ENCODE data around the gene N4BP2L1. TPM values are rescaled to one million over a fixed set of nuclear protein-coding genes. Genes with fewer than 3 reads are reported as not detected.
A peak's percentile ranks its signal among the peaks of the same experiment; 100 is the strongest.
"Not testable (repeated sequence)": the region's sequence is repeated elsewhere in the genome, so short reads cannot be mapped to it uniquely, and the experiment has no call there.

N4BP2L1 gene
- total RNA-seq, 1 experiment from 2014 or later, result 0.15 TPM

DNA sequence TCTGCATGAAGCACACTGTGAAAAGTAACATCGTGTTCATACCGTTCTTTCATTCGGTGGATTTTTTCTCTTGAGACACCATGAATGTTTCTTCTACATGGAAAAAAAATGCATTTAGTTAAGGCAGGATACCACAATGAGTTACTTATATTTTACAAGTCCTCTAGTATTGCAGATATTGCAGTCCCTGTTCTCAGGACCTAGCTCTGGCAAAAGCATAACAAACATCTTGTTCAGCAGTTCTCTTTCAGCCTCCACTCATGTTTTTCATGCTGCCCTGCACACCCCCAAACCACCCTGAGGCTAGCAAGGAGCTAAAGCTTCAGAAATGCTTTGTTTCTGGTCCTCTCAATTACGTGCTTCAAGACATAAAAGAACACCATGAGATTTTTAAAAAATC is 24.8 kb downstream of the N4BP2L1 start:
- DNase-seq (ENCODE audit: extremely low read depth, low read depth), result no peak

- no peak for DNase-seq (ENCODE audit: extremely low read depth, low read depth)
Observed at GRCh38 chr13:32391101-32391619, 36.8 kb downstream of the N4BP2L1 start.

GRCh38 chr13:32390484-32390883 is 37.4 kb downstream of the N4BP2L1 start:
- no peak for DNase-seq (ENCODE audit: extremely low read depth, low read depth)

DNA sequence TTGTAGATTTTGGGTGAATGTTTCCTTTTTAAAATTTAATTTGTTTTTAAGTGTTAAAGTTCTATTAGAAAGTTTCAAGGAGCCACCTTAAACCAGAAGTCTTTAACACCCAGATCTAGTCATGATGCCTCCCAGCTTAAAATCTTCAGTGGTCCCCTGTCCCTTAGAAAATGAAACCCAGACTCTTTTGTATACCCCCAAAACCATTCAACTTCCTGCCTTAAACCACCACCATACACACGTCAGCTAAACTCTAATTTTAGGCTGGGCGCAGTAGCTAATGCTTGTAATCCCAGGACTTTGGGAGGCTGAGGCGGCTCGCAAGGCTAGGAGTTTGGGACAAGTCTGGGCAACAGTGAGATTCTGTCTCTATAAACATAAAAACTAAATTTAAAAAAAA is 37.9 kb downstream of the N4BP2L1 start:
- DNase-seq (ENCODE audit: extremely low read depth, low read depth), result no peak

DNA sequence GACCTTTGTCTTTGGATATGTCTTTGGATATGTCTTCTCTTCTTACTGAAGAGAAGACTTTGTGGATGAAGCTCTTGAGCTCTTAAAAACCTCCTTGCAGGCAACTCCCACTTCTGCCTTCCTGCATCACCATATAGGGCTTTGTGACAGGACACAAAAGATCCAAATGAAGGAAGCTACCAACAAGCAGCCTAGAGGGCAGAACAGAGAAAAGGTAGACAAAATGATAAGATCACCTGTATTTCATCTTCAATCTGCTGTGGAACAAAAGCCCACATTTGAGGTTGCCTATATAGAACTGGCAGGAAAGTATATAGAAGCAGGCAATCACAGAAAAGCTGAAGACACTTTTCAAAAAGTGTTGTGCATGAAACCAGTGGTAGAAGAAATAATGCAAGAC is 42.5 kb downstream of the N4BP2L1 start:
- DNase-seq (ENCODE audit: extremely low read depth, low read depth), result no peak

DNA sequence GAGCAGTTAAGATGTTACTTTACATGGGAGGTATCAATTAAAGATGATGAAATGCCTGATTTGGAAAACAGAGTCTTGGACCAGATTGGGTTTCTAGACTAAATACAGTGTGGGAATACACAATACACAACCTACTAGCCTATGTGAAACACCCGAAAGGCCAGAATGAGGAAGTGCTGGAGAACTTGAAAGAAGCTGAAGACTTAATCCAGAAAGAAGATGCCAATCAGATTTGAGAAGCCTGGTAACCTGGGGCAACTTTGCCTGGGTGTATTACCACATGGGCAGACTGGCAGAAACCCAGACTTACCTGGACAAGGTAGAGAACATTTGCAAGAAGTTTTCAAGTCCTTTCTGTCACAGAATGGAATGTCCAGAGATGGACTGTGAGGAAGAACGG is 43.2 kb downstream of the N4BP2L1 start:
- no peak for DNase-seq (ENCODE audit: extremely low read depth, low read depth)

- no peak for DNase-seq (ENCODE audit: extremely low read depth, low read depth)
Observed at GRCh38 chr13:32383836-32384618, 43.9 kb downstream of the N4BP2L1 start.

DNA sequence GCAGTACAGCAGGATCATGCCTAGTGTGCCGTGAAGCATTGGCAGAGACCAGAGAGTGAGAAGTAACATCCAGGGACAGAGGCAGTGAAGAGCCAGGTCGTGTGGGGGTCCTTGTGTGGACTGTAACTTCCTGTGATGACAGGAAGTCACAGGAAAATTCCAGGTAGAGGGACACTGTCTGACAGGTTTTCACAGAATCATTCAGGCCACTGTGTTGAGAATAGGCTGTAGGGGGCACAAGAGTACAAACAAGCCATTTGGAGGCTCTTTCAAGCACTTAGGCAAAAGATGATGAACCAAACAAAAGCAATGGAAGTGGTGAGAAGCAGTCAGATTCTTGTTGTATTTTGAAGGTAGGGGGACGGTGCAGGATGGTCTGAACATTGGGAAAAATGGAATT is 46.4 kb downstream of the N4BP2L1 start:
- DNase-seq (ENCODE audit: extremely low read depth, low read depth), result peak; percentile 1

DNA sequence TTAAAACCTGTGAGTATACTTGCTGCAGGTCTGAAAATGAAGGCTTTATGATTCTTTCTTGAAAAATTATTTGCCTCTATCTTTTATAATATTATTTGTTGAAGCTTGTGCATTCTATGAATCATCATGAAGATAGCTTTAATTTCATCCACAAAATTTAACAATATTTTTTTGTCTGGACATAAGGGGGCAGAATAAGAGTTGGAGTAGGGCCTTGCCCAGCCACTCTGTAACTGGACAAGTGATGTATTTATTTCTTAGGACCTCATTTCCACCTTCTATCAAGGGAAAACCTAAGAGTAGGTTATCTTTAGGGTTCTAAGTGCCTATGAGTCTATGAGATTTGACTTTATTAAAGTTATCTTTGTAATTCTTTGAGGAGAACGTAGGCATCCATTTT is 49.9 kb downstream of the N4BP2L1 start:
- no peak for DNase-seq (ENCODE audit: extremely low read depth, low read depth)

DNA sequence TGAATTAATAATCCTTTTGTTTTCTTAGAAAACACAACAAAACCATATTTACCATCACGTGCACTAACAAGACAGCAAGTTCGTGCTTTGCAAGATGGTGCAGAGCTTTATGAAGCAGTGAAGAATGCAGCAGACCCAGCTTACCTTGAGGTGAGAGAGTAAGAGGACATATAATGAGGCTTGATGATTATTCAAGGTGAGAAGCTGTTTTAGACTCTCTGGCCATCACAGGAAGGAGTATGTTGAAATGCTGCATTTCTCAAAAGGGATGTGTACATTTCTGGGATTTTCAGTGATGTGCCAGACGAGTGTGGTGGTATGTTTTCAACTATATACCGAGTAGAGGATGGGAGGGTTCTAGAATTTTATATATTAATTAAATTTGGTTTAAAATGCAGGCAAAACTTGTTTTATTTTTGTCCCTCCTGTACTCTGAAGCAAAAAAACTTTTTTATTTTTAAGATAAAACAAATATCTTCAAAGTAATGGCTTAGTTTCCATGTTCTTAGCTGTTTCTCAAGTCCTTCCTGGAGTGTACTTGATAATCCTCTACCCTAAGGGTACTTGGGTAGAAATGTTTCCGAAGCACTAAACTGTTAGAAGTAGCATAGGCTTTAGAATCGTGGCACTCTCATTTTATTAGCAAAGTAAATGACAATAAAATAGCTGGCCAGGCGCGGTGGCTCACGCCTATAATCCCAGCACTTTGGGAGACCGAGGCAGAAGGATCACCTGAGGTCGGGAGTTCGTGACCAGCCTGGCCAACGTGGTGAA is 51.1 kb downstream of the N4BP2L1 start:
- no peak for DNase-seq (ENCODE audit: extremely low read depth, low read depth)

DNA sequence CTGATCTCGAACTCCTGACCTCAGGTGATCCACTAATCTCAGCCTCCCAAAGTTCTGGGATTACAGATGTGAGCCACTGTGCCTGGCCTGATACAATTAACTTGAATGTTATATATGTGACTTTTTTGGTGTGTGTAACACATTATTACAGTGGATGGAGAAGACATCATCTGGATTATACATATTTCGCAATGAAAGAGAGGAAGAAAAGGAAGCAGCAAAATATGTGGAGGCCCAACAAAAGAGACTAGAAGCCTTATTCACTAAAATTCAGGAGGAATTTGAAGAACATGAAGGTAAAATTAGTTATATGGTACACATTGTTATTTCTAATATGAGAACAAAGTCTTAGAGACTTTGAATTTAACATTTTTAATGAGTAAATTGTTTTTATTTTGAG is 57.1 kb downstream of the N4BP2L1 start:
- no peak for DNase-seq (ENCODE audit: extremely low read depth, low read depth)

DNA sequence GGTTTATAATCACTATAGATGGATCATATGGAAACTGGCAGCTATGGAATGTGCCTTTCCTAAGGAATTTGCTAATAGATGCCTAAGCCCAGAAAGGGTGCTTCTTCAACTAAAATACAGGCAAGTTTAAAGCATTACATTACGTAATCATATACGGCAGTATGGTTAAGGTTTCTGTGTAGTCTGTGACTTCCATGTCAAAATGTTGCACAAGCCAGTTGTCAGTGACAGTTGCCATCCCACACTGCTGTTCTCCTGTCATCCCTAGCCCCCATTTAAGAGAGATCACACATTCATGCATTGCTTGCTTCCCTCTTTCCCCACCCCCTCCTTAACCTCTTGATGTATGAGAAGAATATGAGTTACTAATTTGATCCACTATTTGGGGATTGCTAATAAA is 65.4 kb downstream of the N4BP2L1 start:
- no peak for DNase-seq (ENCODE audit: extremely low read depth, low read depth)

- DNase-seq (ENCODE audit: extremely low read depth, low read depth), result not testable (repeated sequence)
Observed at GRCh38 chr13:32355935-32356334, 72.0 kb downstream of the N4BP2L1 start.

DNA sequence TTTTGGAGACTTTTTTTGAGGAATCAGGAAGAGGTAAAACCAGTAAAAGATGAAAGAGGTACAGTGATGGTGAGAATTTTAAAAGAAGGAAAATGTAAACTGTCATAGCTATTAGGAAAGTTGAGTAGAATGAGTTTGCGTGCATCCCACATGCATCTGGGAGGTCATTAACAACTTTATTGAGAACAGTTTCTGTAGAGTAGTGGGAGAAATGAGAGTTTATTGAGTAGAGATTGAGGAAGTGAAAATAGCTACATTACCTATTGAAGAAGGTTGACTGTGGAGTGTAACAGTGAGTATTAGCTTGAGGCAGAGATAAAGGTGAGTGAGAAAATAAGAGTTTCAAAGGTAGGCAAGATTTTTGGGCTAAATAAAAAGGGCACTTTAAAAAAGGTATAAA is 73.9 kb downstream of the N4BP2L1 start:
- no peak for DNase-seq (ENCODE audit: extremely low read depth, low read depth)

- not testable (repeated sequence) for DNase-seq (ENCODE audit: extremely low read depth, low read depth)
Observed at GRCh38 chr13:32350839-32351441, 77.0 kb downstream of the N4BP2L1 start.

Small RNA genes lying within 50 kb of the gene (small RNA-seq; reads per million reads assigned to genes)
- 0 reads per million in 2 experiments for gene RF00190

Other genes with a start within 250 kb of the N4BP2L1 start
- gene ZAR1L, start 112.8 kb downstream of the N4BP2L1 start, total RNA-seq (2014; rRNA removed; shearing (Covaris generic)), result not detected in 2 replicates
- gene BRCA2, start 112.6 kb downstream of the N4BP2L1 start, total RNA-seq (2014; rRNA removed; shearing (Covaris generic)), result 8.5 and 8.8 TPM in 2 replicates
- 83.6 and 99.2 TPM in 2 replicates for gene N4BP2L2, start 110.7 kb upstream of the N4BP2L1 start, total RNA-seq (2014; rRNA removed; shearing (Covaris generic))
- 8.1 and 10.1 TPM in 2 replicates for gene PDS5B, start 158.3 kb upstream of the N4BP2L1 start, total RNA-seq (2014; rRNA removed; shearing (Covaris generic))